ENCODE data around the gene ERH.
"Not testable (repeated sequence)": the region's sequence is repeated elsewhere in the genome, so short reads cannot be mapped to it uniquely, and the experiment has no call there.

ERH gene

DNA sequence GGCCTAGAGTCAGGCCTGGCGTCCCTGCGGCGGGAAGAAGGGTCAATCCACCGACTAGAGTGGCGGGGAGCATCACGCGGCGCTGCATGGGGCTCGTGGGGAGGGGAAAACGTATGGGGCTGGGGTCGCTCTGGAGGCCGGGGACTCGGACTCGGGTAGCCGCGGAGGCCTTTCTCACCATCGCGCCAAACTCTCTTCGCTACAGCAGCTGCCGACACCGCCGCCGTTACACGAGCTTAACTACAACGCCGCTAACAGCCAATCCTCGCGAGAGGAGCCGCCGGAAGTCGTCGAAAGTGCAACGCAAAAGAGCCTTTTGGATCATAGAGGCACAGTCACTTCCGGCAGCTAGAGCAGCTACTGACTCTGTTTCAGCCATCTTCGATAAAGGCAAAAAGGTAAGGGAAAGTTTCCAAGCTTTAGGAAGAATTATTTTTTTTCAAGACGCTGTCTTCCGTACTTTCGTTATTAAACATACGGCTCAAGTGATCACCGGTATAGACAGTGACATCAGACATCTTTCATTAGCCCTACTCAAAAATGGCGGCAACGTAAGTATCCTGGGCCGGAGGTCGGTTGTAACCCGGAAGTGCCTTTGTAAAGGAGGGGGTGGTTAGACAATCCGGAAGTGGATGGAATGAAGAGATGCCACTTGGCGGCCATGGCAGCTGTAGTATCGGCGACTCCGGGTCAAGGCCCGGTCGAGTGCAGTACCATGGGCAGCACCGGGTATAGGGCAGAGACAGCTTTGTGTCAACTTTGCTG lies at the start of gene ERH, which contains the start of gene SLC39A9:
Gene ERH (minus strand): TSS at position 247 of the 765 bp plus-strand sequence. CDS start 66 bp downstream, at position 181.
Gene SLC39A9 (plus strand): TSS at position 640 of the 765 bp plus-strand sequence. CDS start 678 bp downstream, outside the sequence.
- DNase-seq (ENCODE audit: low read depth), result peak; percentile 86

DNA sequence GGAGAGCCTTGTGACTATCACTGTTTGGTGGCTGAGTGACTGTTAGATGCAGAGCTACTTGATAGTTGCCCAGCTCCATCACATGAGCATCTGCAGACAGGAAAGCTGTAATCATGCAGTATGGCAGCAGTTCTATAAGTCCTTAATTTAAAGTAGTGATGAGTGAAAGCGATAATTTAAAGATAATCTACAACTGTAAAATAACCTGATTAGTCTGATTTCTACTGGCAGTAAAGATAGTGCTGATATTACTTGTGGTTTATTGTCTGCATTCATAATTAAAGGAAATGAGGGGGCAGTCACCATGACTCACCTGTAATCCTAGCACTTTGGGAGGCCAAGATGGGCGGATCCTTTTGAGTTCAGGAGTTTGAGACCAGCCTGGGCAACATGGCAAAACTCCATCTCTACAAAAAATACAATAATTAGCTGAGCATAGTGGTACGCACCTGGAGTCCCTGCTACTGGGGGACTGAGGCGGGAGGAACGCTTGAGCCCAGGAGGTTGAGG lies 45.3 kb upstream of the ERH start:
- no peak for DNase-seq (ENCODE audit: low read depth)

DNA sequence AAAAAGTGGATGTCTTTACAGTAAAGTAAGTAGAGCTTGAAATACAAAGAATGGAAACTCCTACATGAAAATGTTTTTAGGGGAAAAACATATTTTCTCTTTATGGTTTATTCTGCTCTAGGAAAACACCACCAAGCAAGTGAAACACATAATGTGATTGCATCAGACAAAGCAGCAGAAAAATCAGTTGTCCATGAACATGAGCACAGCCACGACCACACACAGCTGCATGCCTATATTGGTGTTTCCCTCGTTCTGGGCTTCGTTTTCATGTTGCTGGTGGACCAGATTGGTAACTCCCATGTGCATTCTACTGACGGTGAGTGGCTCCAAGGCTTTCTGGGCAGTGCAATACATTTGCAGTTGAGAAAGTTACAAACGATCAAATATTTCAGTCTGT lies 43.8 kb upstream of the ERH start:
- no peak for DNase-seq (ENCODE audit: low read depth)

DNA sequence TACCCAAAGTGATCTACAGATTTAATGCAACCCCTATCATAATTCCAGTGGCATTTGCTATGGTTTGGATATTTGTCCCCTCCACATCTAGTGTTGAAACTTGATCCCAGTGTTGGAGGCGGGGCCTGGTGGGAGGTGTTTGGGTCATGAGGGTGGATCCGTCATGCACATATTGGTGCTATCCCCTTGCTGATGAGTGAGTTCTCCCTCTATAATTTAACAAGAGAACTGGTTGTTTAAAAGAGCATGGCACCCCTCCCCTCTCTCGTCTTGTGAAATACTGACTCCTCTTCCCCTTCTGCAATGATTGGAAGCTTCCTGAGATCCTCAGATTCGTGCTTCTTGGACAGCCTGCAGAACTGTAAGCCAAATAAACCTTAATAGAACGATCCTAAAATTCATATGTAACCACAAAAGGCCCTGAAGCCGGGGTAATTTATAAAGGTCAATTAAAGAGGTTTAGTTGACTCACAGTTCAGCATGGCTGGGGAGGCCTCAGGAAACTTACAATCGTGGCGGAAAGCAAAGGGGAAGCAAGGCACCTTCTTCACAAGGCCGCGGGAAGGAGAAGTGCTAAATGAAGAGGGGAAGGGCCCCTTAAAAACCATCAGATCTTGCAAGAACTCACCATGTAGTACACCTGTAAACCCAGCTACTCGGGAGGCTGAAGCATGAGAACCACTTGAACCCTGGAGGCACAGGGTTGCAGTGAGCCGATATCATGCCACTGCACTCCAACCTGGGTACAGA lies 41.6 kb upstream of the ERH start:
- no peak for DNase-seq (ENCODE audit: low read depth)

DNA sequence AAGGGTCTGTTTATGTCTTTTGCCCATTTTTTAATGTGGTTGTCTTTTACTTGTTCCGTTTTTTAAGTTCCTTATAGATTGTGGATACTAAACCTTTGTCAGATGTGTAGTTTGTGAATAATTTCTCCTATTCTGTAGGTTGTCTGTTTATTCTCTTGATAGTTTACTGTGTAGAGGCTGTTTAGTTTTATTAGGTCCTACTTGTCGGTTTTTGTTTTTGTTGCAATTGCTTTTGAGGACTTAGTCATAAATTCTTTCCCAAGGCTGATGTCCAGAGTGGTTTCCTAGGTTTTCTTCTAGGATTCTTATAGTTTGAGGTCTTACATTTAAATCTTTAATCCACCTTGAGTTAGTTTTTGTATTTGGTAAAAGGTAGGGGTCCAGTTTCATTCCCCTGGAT lies 34.3 kb upstream of the ERH start:
- no peak for DNase-seq (ENCODE audit: low read depth)

DNA sequence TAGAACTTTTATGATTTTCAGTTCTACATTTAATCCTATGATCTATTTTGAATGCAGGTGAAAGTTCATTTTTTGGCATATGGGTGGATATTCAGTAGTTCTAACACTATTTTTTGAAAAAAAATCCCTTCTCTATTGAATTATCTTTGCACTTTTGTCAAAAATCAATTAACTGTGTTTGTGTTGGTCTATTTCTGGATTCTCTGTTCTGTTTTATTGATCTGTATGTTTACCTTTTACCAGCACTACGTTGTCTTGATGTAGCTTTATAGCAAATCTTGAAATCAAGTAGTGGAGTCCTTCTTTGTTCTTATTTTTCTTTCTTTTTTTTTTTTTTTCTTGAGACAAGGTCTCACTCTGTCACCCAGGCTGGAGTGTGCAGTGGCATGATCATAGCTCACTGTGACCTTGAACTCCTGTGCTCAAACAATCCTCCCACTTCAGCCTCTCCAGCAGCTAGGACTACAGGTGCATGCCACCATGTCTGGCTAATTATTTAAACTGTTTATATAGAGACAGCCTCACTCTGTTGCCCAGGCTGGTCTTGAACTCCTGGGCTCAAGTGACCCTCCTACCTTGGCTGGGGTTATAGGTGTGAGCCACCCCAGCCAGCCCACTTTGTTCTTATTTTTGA lies 32.3 kb upstream of the ERH start:
- DNase-seq (ENCODE audit: low read depth), result no peak

DNA sequence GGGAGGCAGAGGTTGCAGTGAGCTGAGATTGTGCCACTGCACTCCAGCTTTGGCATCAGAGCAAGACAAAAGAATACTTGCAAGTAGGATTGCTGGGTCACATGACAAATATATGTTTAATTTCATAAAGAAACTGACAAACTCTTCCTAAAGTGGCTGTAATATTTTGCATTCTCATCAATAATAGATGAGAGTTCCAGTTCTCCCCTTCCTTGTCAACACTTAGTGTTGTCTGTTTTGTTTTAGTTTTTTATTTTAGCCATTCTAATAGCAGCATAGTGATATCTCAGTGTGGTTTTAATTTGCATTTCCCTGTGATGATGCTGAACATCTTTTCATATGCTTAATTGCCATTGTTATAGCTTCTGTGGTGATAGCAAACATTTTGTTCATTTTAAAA lies 31.5 kb upstream of the ERH start:
- no peak for DNase-seq (ENCODE audit: low read depth)

DNA sequence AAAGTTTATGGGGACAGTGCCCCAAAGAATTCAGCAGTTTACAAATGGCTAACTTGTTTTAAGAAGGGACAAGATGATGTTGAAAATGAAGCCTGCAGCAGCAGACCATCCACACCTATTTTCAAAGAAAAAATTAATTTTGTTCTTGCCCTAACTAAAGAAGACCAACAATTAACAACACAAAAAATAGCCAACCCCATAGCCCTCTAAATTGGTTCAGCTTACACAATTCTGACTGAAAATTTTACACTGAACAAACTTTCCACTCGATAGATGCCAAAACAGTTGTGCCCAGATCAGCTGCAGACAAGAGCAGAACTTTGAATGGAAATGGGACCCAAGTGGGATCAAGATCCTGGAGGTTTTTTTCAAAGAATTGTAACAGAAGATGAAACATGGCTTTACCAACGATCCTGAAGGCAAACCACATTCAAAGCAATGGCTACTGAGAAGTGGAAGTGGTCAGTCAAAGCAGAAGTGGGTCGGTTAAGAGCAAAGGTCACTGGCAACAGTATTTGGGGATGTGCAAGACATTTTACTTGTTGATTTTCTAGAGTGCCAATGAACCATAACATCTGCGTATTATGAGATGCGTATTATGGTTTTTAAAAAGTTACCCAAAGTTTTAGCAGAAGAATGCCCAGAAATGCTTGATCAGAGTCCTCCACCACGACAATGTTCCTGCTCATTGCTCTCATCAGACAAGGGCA lies 30.3 kb upstream of the ERH start:
- no peak for DNase-seq (ENCODE audit: low read depth)

DNA sequence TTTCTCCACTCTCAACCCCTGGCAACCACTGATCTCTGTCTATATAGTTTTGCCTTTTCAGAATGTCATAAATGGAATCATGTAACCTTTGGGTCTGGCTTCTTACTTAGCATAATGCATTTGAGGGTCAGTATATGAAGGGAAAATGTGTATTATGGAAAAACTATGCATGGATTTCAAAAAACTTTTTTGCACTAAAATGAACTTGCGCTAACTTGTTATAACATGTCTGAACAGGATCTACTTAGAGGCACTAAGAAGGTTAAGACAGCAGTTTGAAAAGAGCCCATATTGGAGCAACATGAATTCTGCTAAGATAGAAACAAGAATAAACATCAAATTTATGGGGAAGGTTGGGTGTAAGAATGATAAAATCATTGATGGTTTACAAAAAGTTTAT lies 29.5 kb upstream of the ERH start:
- DNase-seq (ENCODE audit: low read depth), result no peak

DNA sequence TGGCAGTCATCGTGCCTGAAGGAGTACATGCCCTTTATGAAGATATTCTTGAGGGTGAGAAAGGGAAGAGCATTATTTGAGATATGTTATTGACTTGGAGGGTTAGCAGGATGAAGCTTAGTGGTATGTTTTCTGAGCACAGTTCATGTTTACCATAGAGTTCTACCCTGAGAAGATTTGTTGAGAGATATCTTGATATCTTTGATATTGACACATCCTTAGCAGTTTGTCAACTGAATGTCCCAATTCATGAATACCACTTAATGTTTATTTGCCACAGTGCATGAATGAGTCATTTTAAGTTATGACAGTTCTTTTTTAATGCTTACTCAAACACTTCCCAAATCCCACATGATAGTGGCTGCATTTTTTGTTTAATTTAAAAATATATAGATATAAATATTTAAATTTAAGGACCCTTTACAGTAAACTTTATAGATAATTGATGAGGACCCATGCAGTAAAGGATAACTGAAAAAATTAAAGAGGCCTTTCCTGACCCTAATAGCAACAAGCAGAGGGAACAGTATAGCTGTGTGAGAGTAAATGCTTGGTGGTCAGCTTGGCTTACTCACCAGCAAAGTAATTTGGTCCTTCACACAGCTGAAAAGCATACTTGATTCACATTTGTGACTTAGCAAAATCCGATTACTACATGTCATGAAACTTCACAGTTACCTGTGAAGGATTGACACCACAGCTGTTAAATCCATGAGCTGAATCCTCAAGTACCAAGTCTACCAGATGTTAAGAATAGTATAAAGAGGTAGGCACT lies 26.2 kb upstream of the ERH start:
- no peak for DNase-seq (ENCODE audit: low read depth)

DNA sequence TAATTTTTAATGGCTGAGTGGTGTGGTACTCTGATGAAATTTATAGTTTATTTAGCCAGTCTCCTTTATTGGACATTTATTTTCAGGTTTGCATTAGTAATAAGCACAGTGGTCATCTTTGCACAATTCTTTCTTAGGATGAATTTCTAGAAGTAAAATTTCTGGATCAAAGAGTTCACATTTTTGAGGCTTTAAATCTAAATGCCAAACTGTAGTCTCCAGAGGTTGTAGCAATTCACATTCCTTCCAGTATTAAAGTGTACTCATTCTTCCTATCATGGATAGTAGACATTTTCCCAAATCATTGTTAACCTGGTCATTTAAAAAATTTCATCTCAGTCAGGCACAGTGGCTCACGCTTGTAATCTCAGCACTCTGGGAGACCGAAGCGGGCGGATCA lies 25.2 kb upstream of the ERH start:
- DNase-seq (ENCODE audit: low read depth), result no peak

DNA sequence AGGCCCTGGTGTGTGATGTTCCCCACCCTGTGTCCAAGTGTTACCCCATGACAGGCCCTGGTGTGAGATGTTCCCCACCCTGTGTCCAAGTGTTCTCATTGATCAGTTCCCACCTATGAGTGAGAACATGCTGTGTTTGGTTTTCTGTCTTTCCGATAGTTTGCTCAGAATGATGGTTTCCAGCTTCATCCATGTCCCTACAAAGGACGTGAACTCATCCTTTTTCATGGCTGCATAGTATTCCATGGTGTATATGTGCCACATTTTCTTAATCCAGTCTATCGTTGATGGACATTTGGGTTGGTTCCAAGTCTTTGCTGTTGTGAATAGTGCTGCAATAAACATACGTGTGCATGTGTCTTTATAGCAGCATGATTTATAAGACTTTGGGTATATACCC lies 18.0 kb upstream of the ERH start:
- DNase-seq (ENCODE audit: low read depth), result not testable (repeated sequence)

DNA sequence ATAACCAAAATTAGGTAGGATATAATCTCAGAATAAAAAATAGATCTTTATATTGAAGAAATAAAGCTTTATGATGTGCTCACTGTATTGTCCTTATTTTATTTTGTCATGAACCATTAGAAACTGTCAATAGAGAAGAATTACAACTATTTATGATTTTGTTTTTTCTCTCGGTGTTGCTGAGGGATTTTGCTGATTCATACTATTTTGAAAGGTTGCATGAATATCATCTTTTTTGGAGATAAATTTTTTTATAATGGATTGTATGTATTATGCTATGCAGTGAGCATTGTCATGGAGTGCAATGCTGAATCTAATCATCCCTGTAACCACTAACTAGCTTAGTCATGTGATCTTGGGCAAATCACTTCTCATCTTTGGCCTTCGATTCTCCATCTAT lies 15.4 kb upstream of the ERH start:
- DNase-seq (ENCODE audit: low read depth), result no peak

DNA sequence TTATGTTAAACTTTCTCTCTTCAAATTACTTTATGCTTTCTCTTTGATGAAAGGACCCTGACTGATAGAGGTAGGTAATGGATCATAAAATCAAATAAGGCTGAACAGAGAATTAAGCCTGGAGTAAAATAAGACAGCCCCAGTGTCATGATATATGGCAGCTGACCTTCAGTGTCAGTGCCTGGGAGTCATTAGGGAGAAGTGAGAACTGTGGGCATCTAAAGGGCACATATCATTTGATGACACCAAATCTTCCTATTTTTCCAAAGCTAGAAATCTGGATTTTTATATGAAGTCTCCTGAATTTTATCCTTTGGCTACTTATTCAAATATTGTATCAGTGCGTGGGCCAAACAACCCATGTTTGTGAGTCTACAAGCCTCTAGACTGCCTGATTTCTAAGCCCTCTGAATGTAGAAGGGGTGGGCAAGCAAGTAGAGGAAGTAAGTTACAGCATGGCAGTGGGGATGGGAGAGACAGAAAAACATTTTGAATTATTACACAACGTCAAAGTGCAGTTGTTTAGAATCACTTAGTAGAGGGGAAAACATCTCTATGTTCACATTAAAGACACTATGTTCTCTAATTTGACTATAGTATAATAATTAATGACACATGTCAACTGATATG lies 10.3 kb upstream of the ERH start:
- DNase-seq (ENCODE audit: low read depth), result no peak

DNA sequence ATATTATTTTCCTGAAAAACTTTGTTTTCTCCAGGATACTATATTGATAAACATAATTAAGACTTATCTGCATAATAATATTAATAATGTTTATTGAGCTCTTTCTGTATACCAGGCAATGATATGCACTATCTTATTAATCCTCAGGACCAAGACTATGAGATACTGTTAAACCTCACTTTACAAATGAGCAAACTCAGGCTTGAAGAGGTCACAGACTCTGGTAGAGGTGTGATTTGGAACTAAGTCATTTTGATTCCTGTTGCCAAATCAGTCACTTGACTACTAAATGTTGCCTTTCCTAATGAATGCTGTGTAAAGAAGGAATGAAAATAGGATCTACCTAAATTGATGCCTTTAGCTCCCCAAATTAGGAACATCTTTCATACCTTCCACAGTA lies 7.7 kb upstream of the ERH start:
- DNase-seq (ENCODE audit: low read depth), result no peak

DNA sequence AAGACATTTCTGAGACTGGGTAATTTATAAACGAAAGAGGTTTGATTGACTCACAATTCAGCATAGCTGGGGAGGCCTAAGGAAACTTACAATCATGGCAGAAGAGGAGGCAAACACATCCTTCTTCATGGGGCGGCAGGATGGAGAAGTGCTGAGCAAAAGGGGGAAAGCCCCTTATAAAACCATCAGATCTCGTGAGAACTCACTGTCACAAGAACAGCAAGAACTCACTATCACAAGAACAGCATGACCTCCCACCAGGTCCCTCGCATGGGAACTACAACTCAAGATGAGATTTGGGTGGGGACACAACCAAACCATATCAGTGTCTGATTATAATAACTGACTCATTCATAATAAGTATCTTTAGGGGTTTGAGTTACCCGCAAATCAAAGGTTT lies 6.8 kb upstream of the ERH start:
- DNase-seq (ENCODE audit: low read depth), result no peak

DNA sequence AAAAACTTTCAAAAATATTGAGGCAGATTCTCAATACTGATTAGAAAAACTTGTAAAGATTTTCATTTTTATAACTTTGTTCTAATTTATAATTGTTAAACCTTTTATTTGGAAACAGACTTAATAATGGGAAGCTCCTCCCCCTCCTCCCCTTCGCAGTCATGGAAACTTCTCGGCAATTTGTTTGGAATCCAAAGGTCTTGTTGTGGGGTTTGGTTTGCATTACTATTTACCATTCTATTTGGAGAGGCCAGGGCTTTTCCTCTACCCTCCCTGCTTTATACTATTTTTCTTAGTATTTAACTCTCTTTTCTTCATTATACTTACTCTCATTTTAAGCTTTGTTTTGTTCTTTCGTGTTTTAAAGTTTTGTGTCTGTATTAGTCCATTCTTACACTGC lies 6.4 kb upstream of the ERH start:
- DNase-seq (ENCODE audit: low read depth), result no peak

DNA sequence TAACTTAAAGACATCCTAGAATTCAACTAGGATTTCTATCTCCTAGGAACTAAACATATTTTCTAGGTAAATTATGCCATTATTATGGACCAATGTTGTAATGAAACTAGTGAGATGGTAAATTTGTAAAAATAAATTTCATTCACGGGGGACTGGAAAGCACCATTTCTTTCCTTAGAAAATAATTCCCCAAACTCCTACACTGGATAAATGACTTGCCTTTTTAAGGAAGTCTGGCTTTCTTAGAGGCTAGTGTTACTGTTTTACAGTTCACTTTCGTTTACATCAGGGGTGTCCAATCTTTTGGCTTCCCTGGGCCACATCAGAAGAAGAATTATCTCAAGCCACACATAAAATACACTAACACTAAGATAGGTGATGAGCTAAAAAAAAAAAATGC lies 3.7 kb upstream of the ERH start:
- DNase-seq (ENCODE audit: low read depth), result no peak

DNA sequence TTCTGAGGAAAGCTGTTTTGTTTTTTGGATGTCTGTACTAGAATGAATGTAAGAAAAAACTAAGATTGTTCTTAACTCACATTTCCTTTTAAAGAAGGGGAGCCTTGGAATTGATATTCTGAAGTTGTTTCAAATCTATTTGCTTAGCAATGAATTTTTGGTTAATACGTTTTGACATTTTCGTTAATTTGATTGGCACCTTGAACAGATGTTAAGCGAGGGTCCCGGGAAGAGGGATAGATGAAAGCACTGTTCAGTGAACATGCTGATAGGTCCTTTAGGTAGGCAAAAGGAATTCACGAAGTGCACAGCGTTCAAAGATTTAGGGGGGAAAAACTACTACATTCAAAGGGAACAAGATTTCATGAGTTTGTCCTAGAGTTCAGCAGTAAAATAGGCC lies 2.1 kb upstream of the ERH start:
- DNase-seq (ENCODE audit: low read depth), result no peak

DNA sequence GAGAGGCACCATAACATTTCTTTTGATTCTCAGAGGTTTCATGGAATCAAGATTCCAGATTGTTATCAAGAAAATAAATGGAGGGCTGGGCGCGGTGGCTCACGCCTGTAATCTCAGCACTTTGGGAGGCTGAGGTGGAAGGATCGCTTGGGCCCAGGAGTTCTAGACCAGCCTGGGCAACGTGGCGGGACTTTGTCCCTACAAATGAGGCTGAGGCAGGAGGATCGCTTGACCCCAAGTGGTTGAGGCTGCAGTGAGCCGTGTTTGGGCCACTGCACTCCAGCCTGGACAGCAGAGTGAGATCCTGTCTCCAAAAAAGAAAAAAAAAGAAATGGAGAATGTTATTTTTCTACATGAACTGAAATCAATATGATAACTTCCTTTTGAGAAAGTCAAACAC lies 1.7 kb upstream of the ERH start:
- DNase-seq (ENCODE audit: low read depth), result no peak

DNA sequence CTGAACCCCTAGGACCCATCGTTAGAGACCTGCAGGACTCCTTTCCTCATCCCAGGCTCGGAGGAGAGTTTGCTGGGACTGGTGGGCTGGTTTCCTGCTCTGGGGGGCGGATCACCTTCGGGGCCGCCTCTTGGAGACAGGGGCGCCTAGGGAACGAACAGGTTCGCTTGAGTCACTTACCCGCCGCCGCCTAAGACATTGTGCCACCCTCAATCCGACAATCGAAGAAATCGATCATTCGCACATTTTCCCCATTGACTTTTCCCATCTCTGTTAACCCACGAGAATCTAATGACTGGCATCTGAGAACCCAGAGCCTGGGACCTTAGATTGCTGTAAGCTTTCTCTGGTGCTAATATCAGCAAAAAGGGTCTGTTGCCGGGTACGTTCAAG lies 715 bp upstream of the ERH start:
- DNase-seq (ENCODE audit: low read depth), result no peak

Measured in stimulated activated CD8-positive, alpha-beta memory T cell treated with anti-CD3 and anti-CD28 coated beads, Interleukin-4, amount 100 ng/mL, for 24 hours (primary cell).